NCI-H526 treated with DMSO at 0.1 percent for 48 hours (cell line): Measurements from ENCODE around the gene ZNF646.

ENCODE experiments used
- DNase-seq: peaks from one replicate; lab custom pipeline; 2025; lab: John Stamatoyannopoulos, UW

The ZNF646 gene, protein sequence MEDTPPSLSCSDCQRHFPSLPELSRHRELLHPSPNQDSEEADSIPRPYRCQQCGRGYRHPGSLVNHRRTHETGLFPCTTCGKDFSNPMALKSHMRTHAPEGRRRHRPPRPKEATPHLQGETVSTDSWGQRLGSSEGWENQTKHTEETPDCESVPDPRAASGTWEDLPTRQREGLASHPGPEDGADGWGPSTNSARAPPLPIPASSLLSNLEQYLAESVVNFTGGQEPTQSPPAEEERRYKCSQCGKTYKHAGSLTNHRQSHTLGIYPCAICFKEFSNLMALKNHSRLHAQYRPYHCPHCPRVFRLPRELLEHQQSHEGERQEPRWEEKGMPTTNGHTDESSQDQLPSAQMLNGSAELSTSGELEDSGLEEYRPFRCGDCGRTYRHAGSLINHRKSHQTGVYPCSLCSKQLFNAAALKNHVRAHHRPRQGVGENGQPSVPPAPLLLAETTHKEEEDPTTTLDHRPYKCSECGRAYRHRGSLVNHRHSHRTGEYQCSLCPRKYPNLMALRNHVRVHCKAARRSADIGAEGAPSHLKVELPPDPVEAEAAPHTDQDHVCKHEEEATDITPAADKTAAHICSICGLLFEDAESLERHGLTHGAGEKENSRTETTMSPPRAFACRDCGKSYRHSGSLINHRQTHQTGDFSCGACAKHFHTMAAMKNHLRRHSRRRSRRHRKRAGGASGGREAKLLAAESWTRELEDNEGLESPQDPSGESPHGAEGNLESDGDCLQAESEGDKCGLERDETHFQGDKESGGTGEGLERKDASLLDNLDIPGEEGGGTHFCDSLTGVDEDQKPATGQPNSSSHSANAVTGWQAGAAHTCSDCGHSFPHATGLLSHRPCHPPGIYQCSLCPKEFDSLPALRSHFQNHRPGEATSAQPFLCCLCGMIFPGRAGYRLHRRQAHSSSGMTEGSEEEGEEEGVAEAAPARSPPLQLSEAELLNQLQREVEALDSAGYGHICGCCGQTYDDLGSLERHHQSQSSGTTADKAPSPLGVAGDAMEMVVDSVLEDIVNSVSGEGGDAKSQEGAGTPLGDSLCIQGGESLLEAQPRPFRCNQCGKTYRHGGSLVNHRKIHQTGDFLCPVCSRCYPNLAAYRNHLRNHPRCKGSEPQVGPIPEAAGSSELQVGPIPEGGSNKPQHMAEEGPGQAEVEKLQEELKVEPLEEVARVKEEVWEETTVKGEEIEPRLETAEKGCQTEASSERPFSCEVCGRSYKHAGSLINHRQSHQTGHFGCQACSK (N-terminal part only)

DNA sequence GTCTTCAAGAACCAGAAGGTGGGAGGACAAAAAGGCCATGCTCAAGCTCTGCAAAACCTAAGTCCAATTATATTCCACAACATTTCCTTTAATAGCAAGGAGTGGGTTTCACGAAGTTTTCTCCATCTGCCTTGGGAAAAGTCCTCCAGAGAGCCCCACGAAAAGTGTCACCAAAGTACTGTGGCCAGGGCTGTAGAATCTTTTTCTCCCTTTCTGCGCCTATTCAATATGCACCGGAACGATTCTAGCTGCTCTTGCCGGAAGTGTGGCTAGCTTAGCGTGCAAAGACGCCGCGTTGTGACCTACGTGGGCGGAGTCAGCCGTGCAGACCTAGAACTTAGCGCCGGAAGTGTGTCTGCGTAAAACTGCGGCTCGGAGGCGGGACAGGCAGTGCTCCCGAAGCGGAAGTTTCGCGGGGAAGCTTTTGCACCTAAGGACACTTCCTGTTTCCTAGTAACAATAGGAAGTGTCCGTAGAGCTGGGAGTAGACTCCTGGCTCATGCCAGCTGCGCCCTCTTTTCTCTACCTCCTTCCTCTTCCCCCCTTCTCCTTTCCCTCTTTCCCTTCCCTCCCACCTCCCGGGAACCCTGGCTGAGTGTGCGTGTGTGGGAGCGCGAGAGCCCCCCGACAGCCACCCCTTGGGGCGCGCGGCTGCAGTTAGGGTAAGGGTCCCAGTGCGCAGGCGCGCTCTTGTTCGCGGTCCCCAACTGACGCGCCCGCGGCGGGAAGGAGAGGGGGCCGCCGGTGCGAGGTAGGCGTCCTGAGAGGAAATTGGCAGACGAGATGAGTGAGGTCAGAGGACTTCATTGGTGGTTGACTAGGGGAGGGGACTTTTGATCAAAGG is at the start of gene ZNF646, which contains the start of gene ZNF668:
TSS of gene ZNF646 (plus strand) at position 453 of the 844 bp plus-strand sequence. CDS start 1,903 bp downstream, outside the sequence.
TSS of gene ZNF668 (minus strand) at position 271 of the 844 bp plus-strand sequence. CDS start 9,781 bp downstream, outside the sequence.
- peak; percentile 98 for DNase-seq

DNA sequence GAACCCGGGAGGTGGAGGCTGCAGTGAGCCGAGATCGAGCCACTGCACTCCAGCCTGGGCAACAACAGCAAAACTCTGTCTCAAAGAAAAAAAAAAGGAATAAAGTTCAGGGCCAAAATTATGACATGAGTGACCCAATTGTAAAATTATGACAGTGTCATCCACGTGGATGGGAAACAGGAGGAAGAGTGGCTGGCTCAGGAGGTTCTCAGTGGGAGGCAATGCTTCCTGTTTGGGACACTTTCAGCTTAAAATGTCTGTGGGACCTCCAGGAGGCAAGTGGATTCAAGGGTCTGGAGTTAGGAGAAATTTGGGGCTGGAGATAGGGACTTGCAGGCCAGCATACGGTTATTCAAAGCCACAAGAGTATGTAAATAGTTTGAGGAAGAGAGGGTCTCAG is 48.9 kb upstream of the ZNF646 start:
- no peak for DNase-seq

DNA sequence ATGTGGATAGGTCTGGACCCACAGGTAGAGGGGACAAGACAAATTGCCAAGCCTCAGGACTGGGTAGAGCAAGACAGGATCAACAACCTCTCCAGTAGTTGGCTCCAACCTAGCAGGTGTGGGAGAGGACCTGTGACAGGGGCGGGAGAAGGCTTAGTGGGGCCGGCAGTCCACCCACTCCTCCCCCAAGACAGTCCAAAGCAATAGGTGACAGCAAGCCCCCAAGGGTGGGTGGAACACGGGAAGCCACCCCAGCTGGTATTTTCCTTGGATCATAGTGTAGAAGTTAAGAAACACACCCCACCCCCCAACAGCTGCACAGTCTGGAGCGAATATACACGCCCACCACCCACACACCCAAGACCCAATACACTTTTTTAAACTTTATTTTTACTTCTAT is 45.0 kb upstream of the ZNF646 start:
- no peak for DNase-seq

DNA sequence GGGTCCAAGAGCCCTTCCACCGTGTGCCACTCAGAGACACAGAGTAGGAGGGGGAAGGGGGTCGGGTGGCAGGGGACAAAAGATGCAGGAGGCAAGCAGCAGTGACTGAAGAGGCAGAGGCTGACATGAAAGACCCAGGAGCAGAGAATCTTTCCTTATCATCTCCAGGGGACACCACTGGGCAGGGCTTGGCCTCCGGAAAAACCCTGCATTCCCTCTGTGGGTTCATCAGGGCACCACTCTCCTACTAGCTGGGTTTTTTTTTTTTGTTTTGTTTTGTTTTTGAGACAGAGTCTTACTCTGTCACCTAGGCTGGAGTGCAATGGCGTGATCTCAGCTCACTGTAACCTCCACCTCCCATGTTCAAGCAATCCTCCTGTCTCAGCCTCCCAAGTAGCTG is 42.9 kb upstream of the ZNF646 start:
- DNase-seq, result no peak

DNA sequence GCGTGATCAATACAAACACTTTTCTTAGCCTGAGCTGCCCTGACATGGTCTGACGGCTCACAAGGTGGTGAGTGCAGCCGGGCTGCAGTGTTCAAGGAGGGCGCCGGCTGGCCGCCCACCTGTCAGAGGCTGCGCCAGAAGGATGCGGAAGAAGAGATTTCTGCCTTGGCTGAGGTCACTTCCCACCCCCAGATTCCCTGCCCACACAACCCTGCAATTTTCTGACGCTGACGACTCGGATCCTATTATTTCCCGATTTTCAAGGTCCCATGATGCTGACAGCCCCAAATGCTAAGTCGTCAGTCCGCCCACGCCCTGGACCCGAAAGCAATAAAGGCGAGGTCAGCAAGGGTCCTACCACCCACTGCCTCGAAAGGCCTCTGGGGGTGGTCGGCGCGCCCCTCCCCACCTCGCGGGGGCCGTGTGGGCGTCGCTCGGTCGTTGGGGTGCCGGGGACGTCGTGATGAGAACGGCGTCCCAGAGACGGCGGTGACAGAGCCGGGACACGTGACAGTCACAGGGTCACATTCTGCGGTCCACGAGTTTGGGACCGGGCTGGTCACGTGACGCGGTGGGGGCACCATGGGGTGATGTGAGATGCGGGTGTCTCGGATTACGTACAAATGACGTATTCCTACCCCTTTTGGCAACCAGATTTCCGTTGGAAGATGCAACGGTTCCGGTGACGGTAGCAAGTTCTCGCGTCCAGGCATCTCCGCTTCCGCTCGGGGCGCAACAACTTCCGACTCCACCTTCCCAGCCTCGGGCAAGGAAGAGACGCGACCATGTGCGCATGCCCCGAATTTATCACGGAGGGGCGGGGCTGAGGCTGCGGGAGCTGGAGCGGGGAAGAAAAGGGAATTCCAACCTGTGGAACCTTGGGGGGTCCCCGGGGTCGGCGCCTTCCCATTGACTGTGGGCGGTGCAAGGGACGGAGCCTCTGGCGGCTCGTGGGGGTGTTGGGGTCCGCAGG is 41.2 kb upstream of the ZNF646 start, which contains the start of gene STX4:
TSS of gene STX4 (plus strand) at position 823 of the 973 bp plus-strand sequence. CDS start 248 bp downstream, outside the sequence.
- DNase-seq, result peak; percentile 75

DNA sequence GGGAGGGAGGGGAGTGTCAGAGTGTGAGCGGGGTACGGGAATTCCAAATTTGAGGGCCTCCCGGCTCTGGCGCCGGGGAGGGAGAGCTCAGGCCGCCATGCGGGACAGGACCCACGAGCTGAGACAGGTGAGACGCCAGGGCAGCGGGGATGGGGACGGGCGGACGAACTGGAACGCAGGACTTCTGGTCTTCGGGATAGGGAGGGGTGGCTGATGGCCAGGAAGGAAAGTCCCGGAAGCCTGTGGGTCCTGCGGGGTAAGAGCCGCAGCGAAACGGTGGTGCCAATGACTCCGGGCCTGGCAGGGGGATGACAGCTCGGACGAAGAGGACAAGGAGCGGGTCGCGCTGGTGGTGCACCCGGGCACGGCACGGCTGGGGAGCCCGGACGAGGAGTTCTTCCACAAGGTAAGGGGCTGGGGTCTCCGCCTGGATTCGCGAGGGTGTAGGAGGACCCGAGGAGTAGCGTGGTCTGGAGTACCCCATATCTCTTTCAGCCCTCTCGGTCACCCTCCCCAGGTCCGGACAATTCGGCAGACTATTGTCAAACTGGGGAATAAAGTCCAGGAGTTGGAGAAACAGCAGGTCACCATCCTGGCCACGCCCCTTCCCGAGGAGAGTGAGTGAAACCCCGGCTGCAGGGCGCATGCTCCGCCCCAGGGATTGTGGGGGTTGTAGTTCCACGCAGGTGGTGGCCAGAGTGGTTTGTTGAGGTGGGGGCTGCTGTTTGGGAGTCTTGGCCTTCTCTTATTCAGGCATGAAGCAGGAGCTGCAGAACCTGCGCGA is 40.3 kb upstream of the ZNF646 start:
- DNase-seq, result peak; percentile 61

DNA sequence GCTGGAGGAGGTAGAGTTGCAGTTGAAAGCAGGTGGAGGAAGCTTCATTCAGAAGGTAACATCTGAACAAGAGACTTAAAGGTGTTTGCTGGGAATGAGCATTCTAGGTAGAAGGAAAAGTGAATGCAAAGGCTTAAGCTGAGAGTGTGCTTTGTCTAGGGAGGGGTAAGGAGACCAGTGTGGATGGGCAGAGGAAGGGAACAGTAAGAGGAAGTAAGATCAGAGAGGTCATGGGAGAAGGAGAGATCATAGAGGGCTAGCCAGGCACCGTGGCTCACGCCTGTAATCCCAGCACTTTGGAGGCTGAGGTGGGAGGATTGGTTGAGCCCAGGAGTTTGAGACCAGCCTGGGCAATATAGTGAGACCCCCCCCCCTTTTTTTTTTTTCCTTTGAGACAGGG is 37.5 kb upstream of the ZNF646 start:
- no peak for DNase-seq

DNA sequence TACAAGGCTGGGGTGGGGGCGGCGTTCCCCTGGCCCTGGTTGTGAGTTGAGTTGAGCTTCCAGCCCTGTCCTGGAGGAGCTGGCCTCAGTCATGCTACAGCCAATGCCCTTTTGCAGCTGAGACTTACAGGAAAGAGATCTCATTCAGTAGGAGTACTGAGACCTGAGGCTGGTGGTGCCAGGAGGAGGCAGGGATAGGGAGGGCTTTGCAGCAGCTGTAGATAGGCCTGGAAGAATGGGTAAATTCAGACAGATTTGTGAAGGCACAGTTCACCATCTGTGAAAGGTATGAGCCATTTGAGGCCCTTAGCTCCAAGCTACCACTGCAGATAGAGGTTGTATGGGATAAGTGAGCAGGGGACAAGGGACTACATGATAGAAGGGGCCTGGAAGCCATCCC is 35.2 kb upstream of the ZNF646 start:
- DNase-seq, result no peak

DNA sequence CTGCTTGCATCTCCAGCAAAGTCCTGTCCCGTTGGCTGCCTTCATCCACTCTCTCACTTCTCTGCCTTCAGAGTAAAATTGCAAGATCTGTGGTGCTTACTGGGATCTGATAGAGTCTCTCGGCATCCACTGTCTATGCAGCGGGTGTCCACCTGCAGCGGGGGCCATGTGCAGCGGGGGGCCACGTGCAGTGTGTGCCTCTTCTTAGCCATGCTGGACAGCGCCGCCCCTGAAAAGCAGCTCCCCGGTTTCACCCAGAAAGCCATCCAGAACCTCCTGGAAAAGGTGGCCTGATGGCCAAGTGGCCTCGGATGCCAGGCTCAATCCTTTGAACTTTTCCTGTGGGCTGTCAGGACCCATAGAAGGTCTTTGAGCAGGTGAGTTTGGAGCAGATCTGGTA is 31.4 kb upstream of the ZNF646 start:
- DNase-seq, result no peak

DNA sequence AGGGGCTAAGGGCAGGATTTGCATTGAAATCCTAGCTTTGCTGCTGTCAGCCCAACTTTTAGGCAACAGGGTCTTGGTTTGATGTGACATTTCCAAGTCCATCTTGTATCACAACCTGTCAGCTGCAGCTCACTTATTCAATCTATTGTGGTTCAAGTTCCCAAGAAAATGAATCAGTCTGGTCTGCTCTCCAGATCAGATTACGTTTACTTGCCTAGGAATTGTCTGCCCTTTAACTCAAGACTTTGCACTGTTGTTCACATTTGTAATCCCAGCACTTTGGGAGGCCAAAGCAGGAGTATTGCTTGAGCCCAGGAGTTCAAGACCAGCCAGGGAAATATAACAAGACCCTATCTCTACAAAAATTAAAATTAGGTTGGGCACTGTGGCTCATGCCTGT is 30.9 kb upstream of the ZNF646 start:
- no peak for DNase-seq

DNA sequence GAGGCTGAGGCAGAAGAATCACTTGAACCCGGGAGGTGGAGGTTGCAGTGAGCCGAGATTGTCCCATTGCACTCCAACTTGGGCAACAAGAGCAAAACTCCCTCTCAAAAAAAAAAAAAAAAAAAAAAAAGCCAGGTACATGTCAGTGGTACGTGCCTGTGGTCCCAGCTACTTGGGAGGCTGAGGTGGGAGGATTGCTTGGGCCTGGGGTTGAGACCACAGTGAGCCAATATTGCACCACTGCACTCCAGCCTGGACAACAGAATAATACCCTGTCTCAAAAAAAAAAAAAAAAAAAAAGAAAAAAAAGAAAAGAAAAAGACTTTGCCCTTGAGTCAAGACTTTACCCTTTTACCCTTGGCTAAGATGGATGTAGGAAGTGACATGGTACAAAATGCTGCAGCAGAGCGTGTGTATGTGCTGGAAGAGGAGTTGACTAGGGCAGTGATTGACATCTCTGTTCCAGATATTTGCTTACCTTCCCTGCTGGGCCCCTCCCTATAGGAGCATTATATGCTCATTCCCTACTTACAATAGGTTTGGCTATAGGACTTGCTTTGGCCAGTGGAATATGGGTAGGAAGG is 30.2 kb upstream of the ZNF646 start:
- no peak for DNase-seq

DNA sequence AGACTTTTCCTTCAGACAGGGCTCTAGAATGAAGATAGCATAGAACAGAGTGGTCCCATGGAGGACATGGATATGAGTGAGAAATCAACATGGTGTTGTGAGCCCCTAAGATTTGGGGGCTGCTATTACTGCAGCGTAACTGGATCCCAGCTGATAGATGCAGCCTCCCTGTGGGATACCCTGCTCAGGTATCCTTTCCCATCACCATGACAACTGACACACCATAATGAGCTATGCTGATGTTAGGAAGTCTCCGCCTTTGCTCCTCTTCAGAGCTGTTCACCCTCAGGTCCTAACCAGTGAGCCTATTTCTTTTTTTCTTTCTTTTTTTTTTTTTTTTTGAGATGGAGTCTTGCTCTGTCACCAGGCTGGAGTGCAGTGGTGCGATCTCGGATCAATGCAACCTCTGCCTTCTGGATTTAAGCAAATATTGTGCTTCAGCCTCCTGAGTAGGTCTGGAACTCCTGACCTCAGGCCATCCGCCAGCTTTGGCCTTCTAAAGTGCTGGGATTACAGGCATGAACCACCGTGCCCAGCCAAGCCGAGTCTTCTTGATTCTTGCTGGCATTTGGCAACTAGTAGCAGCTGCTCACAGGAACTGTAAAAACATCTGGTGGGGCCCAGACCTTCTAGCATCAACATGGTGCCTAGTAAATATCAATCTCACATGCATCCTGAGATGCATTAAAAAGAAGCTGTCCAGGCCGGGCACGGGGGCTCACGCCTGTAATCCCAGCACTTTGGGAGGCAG is 23.8 kb upstream of the ZNF646 start:
- no peak for DNase-seq

DNA sequence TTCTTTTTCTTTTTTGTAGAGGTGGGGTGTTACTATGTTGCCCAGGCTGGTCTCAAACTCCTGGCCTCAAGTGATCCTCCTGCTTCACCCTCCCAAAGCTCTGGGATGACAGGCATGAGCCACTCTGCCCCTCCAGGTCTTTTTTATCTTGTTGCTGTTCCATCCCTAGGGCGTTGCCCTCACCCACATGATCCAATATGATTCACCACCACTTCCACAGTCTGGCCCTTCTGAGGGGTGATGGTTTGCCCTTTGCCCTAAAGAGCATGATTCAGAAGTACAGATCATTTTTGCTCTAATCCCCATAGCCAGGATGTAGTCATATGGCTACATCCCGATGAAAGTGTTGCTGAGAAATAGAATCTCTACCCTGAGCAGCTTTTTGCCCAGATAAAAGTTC is 22.1 kb upstream of the ZNF646 start:
- DNase-seq, result no peak

DNA sequence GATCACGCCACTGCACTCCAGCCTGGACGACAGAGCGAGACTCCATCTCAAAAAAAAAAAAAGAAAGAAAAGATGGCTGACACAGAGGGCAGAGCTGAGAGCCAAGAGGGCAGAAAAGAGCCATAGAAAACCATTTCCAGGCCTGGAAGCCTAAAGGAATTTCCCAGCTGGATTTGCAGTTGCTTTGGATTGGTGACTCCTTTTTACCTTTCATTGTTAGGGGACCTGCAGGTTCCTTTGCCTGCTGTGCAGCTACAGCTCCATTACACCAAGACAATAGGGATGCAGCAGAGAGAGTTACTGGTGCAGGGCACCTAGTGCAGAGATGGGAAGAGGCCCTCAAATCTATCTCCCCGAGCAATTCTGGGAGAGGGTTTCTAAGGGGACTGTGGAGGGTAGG is 18.6 kb upstream of the ZNF646 start:
- DNase-seq, result no peak

DNA sequence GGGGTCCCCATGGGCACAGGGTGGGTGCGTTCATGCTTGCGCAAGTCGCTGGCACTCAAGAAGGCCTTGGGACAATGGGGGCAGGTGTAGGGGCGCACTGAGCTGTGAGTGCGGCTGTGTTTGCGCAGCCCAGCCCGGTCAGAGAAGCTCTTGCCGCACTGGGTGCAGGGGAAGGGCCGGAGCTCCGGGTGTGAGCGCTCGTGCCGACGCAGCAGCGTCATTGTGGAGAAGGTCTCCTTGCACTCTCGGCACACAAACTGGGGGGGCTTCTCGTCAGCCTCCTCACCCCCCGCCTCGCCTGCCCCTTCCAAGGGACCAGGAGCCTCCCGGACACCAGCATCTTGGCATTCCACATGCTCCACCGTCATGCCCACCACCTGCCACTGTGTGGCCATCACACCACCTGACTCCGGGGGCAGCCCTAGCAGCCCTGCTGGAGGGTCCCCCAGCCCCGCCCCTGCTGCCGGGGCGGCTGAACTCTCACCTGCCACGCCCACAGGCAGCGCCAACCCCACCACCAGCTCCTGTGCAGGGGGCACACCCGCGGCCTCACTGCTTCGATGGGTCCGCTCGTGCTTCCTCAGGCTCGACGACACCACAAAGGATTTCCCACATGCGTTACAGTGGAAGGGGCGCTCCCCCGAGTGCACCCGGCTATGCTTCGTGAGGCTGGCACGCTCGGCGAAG is 13.0 kb upstream of the ZNF646 start:
- DNase-seq, result no peak

DNA sequence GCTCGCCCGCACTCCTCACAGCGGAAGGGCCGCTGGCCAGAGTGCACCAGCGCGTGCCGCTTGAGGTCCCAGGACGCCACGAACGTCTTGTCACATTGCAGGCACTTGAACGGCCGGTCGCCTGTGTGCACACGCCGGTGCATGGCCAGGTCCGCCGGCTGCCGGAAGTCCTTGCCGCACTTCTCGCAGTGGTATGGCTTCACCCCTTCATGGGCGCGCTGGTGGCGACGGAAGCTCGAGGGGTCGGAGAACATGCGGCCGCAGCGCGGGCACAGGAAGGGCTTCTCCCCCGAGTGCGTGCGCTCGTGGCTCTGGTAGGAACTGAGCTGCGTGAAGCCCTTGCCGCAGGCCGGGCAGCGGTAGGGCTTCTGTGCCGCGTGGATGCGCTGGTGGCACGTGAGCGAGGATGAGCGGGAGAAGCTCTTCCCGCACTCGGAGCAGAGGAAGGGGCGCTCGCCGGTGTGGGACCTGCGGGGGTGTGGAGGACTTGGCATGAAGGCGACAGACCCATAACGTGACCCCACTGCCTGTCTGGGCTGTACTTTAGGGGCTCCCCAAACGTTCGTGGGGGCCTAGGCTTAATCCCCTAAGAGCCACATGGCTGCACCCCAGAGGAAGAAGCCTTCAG is 12.3 kb upstream of the ZNF646 start:
- DNase-seq, result no peak

DNA sequence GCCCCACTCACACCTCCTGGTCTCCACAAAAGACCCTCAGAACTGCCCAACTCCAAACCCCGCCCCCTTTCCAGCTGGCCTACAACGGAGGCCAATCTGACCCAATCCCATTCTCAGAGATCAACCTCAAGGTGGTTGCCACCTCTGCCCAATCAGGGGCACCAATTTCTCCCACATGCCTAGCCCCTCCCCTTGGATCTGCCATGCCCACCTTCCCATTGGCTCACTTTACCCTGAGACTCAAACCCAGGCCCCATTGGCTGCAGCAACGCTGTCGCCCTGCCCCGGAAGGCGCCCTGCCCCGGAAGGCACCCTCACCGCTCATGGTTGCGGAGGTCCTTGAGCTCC is 10.8 kb upstream of the ZNF646 start:
- no peak for DNase-seq
